OCI-LY1 (cell line): ENCODE results near the gene SLF1.

Experiments used
- H2AFZ ChIP-seq: fragments of 200-600 bp; sonication (generic), shearing (Covaris generic); 2 replicates; pipeline ENCODE4 v1.6.0; 2014; ENCODE audit warnings: antibody characterized with exemption, mild to moderate bottlenecking, low read length
- H3F3A ChIP-seq: fragments of 200-600 bp; sonication (generic), shearing (Covaris generic); 2 replicates; pipeline ENCODE4 v1.6.0; 2014; ENCODE audit warnings: mild to moderate bottlenecking, antibody characterized with exemption, low read length, moderate library complexity; ENCODE audit not compliant: insufficient read depth
- H3K27ac ChIP-seq: fragments of 200-600 bp; sonication (generic); 2 replicates; pipeline ENCODE4 v1.5.1; 2014; ENCODE audit warnings: low read length, mixed run types, mild to moderate bottlenecking, low read depth; ENCODE audit not compliant: poor library complexity, severe bottlenecking
- H3K27me3 ChIP-seq: fragments of 200-600 bp; sonication (generic); 2 replicates; pipeline ENCODE4 v1.6.0; 2014; ENCODE audit warnings: antibody characterized with exemption, mild to moderate bottlenecking, low read length, moderate library complexity; ENCODE audit not compliant: insufficient read depth
- H3K36me3 ChIP-seq: fragments of 200-600 bp; sonication (generic); 2 replicates; pipeline ENCODE4 v1.6.1; 2014; ENCODE audit warnings: mild to moderate bottlenecking, antibody characterized with exemption, low read length, moderate library complexity, mixed read lengths; ENCODE audit not compliant: insufficient read depth
- H3K4me1 ChIP-seq: fragments of 200-600 bp; sonication (generic); 2 replicates; pipeline ENCODE4 v1.5.1; 2014; ENCODE audit warnings: mild to moderate bottlenecking, low read length, moderate library complexity; ENCODE audit not compliant: insufficient read depth, severe bottlenecking
- H3K4me2 ChIP-seq: fragments of 200-600 bp; sonication (generic), shearing (Covaris generic); 2 replicates; pipeline ENCODE4 v1.6.1; 2014; ENCODE audit warnings: low read length
- H3K4me3 ChIP-seq: fragments of 200-600 bp; sonication (generic); 2 replicates; pipeline ENCODE4 v1.5.1; 2014; ENCODE audit warnings: low read length, low read depth, mild to moderate bottlenecking, mixed read lengths; ENCODE audit not compliant: poor library complexity, severe bottlenecking
- H3K79me2 ChIP-seq: fragments of 200-600 bp; shearing (Covaris generic); 2 replicates; pipeline ENCODE4 v1.6.1; 2016; ENCODE audit warnings: mixed run types, low read length, mixed read lengths; ENCODE audit not compliant: insufficient read depth
- H3K9ac ChIP-seq: fragments of 200-600 bp; sonication (generic), shearing (Covaris generic); 2 replicates; pipeline ENCODE4 v1.6.1; 2014; ENCODE audit warnings: mild to moderate bottlenecking, low read length, mixed read lengths
- H3K9me2 ChIP-seq: fragments of 200-600 bp; sonication (generic), shearing (Covaris generic); 2 replicates; pipeline ENCODE4 v1.6.1; 2014; ENCODE audit warnings: low read depth, mild to moderate bottlenecking, low read length, mixed read lengths
- H3K9me3 ChIP-seq: fragments of 200-600 bp; shearing (Covaris generic); 2 replicates; pipeline ENCODE4 v1.6.1; 2014; ENCODE audit warnings: low read length, mixed read lengths
- H4K20me1 ChIP-seq: fragments of 200-600 bp; sonication (generic), shearing (Covaris generic); 2 replicates; pipeline ENCODE4 v1.6.0; 2016; ENCODE audit warnings: mild to moderate bottlenecking, low read length; ENCODE audit not compliant: insufficient read depth
- EZH2 ChIP-seq: fragments of 200-600 bp; sonication (generic), shearing (Covaris generic); IDR thresholded peaks from 2 replicates; pipeline ENCODE4 v1.8.0; 2017; ENCODE audit warnings: borderline replicate concordance, mixed run types, mild to moderate bottlenecking, antibody characterized with exemption, low read length, moderate library complexity, mixed read lengths
- TF ChIP-seq, protein P1 (sequence below): fragments of 200-600 bp; sonication (generic), shearing (Covaris generic); IDR thresholded peaks from 2 replicates; pipeline ENCODE4 v1.5.1; 2017; ENCODE audit warnings: mild to moderate bottlenecking, antibody characterized with exemption, low read length, moderate library complexity, mixed read lengths

Gene SLF1

DNA sequence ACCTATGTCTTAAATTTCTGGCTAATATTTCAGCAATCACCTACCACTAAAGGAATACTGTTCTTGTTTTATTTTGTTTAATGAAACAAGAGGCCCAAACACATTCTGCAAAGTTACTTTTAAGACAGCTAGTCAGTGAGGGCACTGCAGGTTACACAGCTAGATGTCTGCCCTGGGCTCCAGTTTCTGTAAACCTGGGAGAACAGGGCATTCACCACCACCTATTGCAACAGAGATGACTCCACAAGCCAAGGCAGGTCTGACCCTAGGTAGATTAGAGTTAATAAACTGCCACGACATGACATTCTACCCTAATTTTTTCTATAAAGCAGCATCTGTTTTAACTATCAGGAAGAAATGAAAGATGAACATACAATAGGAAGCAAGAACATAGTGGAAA lies 90.8 kb downstream of the SLF1 start:
- TF ChIP-seq, protein P1, sequence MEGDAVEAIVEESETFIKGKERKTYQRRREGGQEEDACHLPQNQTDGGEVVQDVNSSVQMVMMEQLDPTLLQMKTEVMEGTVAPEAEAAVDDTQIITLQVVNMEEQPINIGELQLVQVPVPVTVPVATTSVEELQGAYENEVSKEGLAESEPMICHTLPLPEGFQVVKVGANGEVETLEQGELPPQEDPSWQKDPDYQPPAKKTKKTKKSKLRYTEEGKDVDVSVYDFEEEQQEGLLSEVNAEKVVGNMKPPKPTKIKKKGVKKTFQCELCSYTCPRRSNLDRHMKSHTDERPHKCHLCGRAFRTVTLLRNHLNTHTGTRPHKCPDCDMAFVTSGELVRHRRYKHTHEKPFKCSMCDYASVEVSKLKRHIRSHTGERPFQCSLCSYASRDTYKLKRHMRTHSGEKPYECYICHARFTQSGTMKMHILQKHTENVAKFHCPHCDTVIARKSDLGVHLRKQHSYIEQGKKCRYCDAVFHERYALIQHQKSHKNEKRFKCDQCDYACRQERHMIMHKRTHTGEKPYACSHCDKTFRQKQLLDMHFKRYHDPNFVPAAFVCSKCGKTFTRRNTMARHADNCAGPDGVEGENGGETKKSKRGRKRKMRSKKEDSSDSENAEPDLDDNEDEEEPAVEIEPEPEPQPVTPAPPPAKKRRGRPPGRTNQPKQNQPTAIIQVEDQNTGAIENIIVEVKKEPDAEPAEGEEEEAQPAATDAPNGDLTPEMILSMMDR = no peak
- no peak for TF ChIP-seq EZH2
- Histone ChIP-seq H4K20me1 (no peaks in the 10 kb centered on the region), H3K27me3 (no peaks in the 10 kb centered on the region), H2AFZ (no peak overlapping the region), H3K4me1 (peaks cover 14% of the 10 kb centered on the region), H3K4me3 (no peak overlapping the region), H3K36me3 (peaks cover 5% of the 10 kb centered on the region), H3K9me2 (no peaks in the 10 kb centered on the region), H3K27ac (no peak overlapping the region), H3K4me2 (no peak overlapping the region), H3K9ac (no peak overlapping the region), H3K79me2 (no peaks in the 10 kb centered on the region), H3F3A (no peaks in the 10 kb centered on the region), H3K9me3 (no peaks in the 10 kb centered on the region)

- Histone ChIP-seq H3K27ac (no peak overlapping the region), H3K9me2 (no peaks in the 10 kb centered on the region), H3K79me2 (no peaks in the 10 kb centered on the region), H3K9me3 (no peaks in the 10 kb centered on the region), H3K4me3 (no peak overlapping the region), H2AFZ (no peak overlapping the region), H3F3A (no peaks in the 10 kb centered on the region), H3K4me2 (no peak overlapping the region), H3K36me3 (peaks cover 9% of the 10 kb centered on the region), H3K9ac (no peak overlapping the region), H3K27me3 (no peaks in the 10 kb centered on the region), H3K4me1 (peaks cover 8% of the 10 kb centered on the region), H4K20me1 (no peaks in the 10 kb centered on the region)
- TF ChIP-seq EZH2 = no peak
- TF ChIP-seq, protein P1 = no peak
Measured at GRCh38 chr5:94711785-94712184, 93.3 kb downstream of the SLF1 start.

DNA sequence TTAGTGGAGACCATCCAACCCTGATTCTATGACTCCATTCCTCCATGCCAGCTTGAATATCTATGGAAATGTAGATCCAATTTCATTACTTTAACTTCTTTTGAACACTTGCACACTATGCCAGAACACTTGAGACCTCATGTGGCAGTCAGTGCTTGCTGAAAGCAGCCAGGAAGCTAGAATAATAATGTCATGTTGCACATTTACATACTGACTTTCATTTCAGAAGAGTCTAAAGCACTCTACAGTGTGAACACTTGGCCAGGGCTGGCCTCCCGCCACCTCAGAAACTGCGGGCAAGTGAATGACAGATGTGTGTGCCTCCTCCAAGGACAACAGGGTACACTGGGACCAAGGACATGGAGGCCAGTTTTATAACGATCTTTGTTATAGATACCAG lies 97.3 kb downstream of the SLF1 start:
- no peaks in the 10 kb centered on the region for H3K4me1 ChIP-seq
- H3F3A ChIP-seq = no peaks in the 10 kb centered on the region
- no peak overlapping the region for H3K9ac ChIP-seq
- H3K4me2 ChIP-seq = no peak overlapping the region
- H4K20me1 ChIP-seq = no peaks in the 10 kb centered on the region
- no peaks in the 10 kb centered on the region for H3K79me2 ChIP-seq
- H3K9me2 ChIP-seq = no peaks in the 10 kb centered on the region
- no peaks in the 10 kb centered on the region for H3K27me3 ChIP-seq
- no peak overlapping the region for H3K4me3 ChIP-seq
- H3K36me3 ChIP-seq = peaks cover 4% of the 10 kb centered on the region; the same call in 1 of the 2 replicates
- no peak overlapping the region for H2AFZ ChIP-seq
- H3K27ac ChIP-seq = no peak overlapping the region
- TF ChIP-seq, protein P1 = no peak
- no peak for TF ChIP-seq EZH2
- no peaks in the 10 kb centered on the region for H3K9me3 ChIP-seq
